A673 (cell line): ENCODE measurements around the gene COLEC12. TPM values are rescaled to one million over a fixed set of nuclear protein-coding genes. Genes with fewer than 3 reads are reported as not detected.

Experiments
- BruUV-seq: library from RNA; stranded (reverse); fragments of 400-500 nt; replicated peaks from 2 replicates; lab custom pipeline; 2021; lab: Mats Ljungman, UMichigan
- CTCF ChIA-PET: fragments of 300-600 bp; sonication (Branson Sonifier 250); formaldehyde crosslinking; loops from one replicate; lab custom pipeline; 2022; ENCODE audit warnings: antibody characterized with exemption; lab: Charles Lee
- POLR2A ChIA-PET: fragments of 300-600 bp; sonication (Branson Sonifier 250); formaldehyde crosslinking; loops from one replicate; lab custom pipeline; 2022; ENCODE audit warnings: antibody characterized with exemption; ENCODE audit not compliant: low non-redundant PET; lab: Charles Lee
- DNase-seq: peaks from one replicate; pipeline ENCODE4 v3.0.0-alpha.2; 2015; ENCODE audit warnings: low spot score
- H3K27ac ChIP-seq: fragments of 200-600 bp; sonication (generic); 2 replicates; pipeline ENCODE4 v1.5.1; 2016; ENCODE audit warnings: mixed run types, low read depth, mild to moderate bottlenecking, mixed read lengths, antibody characterized with exemption, low read length; ENCODE audit not compliant: poor library complexity, severe bottlenecking
- H3K27me3 ChIP-seq: fragments of 200-600 bp; sonication (generic); replicated peaks from 2 replicates; pipeline ENCODE4 v1.6.1; 2017; ENCODE audit warnings: mixed run types, low read depth, mild to moderate bottlenecking, mixed read lengths, antibody characterized with exemption, low read length; ENCODE audit not compliant: insufficient read depth, poor library complexity
- H3K36me3 ChIP-seq: fragments of 200-600 bp; sonication (generic); 2 replicates; pipeline ENCODE4 v1.6.1; 2016; ENCODE audit warnings: mixed run types, mild to moderate bottlenecking, mixed read lengths, antibody characterized with exemption, low read length; ENCODE audit not compliant: insufficient read depth, poor library complexity, severe bottlenecking
- H3K4me1 ChIP-seq: fragments of 200-600 bp; sonication (generic); 2 replicates; pipeline ENCODE4 v1.6.1; 2017; ENCODE audit warnings: mixed run types, mild to moderate bottlenecking, mixed read lengths, antibody characterized with exemption, low read length; ENCODE audit not compliant: insufficient read depth, poor library complexity, severe bottlenecking
- H3K4me3 ChIP-seq: fragments of 200-600 bp; sonication (generic); 2 replicates; pipeline ENCODE4 v1.5.1; 2016; ENCODE audit warnings: low read depth, mixed run types, mild to moderate bottlenecking, mixed read lengths, low read length; ENCODE audit not compliant: poor library complexity, severe bottlenecking
- H3K9me3 ChIP-seq: fragments of 200-600 bp; sonication (generic); 2 replicates; pipeline ENCODE4 v1.6.1; 2016; ENCODE audit warnings: mixed run types, low read depth, mild to moderate bottlenecking, mixed read lengths, antibody characterized with exemption, low read length; ENCODE audit not compliant: poor library complexity, severe bottlenecking
- CTCF ChIP-seq: fragments of 300-800, 200-600 bp; sonication (generic); conservative IDR thresholded peaks from 2 replicates; pipeline ENCODE4 v1.5.1; 2017; ENCODE audit warnings: low read depth, mild to moderate bottlenecking, antibody characterized with exemption, low read length, moderate library complexity, mixed read lengths
- EZH2 ChIP-seq: fragments of 200-600 bp; sonication (generic); IDR thresholded peaks from 2 replicates; pipeline ENCODE4 v1.6.1; 2017; ENCODE audit warnings: borderline replicate concordance, low read depth, mild to moderate bottlenecking, mixed read lengths, antibody characterized with exemption, low read length; ENCODE audit not compliant: poor library complexity, severe bottlenecking
- intact Hi-C: fragments of 100-400 bp; cut with micrococcal nuclease; formaldehyde crosslinking; loops from one replicate; pipeline ENCODE4 v1.10.0; 2022; ENCODE audit not compliant: unreplicated experiment
- total RNA-seq: library from RNA; stranded (reverse); gene quantifications from 2 replicates; pipeline ENCODE4 v1.2.3, GENCODE V29; 2021

Gene COLEC12
- total RNA-seq, 1 experiment from 2014 or later: 0.86 TPM

GRCh38 chr18:533995-534601, 33.6 kb upstream of the COLEC12 start:
- BruUV-seq: no TSS peak
- intact Hi-C loops: no loop called here
- Histone ChIP-seq H3K27ac (no peak overlapping the region), H3K36me3 (no peaks in the 10 kb centered on the region), H3K4me1 (no peaks in the 10 kb centered on the region), H3K4me3 (no peak overlapping the region), H3K9me3 (no peaks in the 10 kb centered on the region), H3K27me3 (no peaks in the 10 kb centered on the region)
- no peak for TF ChIP-seq EZH2
- no peak for TF ChIP-seq CTCF
- no peak for DNase-seq
- POLR2A ChIA-PET: no interaction called here
- CTCF ChIA-PET: no interaction called here

GRCh38 chr18:532632-533031, 32.1 kb upstream of the COLEC12 start:
- no TSS peak for BruUV-seq
- ChIA-PET CTCF (no interaction called here), POLR2A (no interaction called here)
- no peak for TF ChIP-seq CTCF
- TF ChIP-seq EZH2: no peak
- H3K27me3 ChIP-seq: no peaks in the 10 kb centered on the region
- no peaks in the 10 kb centered on the region for H3K4me1 ChIP-seq
- H3K27ac ChIP-seq: no peak overlapping the region
- no peaks in the 10 kb centered on the region for H3K9me3 ChIP-seq
- no peaks in the 10 kb centered on the region for H3K36me3 ChIP-seq
- no peak for DNase-seq
- no peak overlapping the region for H3K4me3 ChIP-seq
- intact Hi-C loops: no loop called here

GRCh38 chr18:532018-532417, 31.5 kb upstream of the COLEC12 start:
- H3K27ac ChIP-seq: no peak overlapping the region
- ChIA-PET CTCF (no interaction called here), POLR2A (no interaction called here)
- no peaks in the 10 kb centered on the region for H3K9me3 ChIP-seq
- no peaks in the 10 kb centered on the region for H3K27me3 ChIP-seq
- no peaks in the 10 kb centered on the region for H3K36me3 ChIP-seq
- intact Hi-C loops: no loop called here
- no TSS peak for BruUV-seq
- H3K4me3 ChIP-seq: no peak overlapping the region
- H3K4me1 ChIP-seq: no peaks in the 10 kb centered on the region
- DNase-seq: no peak
- no peak for TF ChIP-seq CTCF
- TF ChIP-seq EZH2: no peak
